K562 (cell line): ENCODE data around the gene TARS1. TPM values are rescaled to one million over a fixed set of nuclear protein-coding genes. Genes with fewer than 3 reads are reported as not detected.
A peak's percentile ranks its signal among the peaks of the same experiment; 100 is the strongest.

ENCODE experiments used
- ATF1 ChIP-seq, 2 experiments: fragments of 450-650 bp in 1 of 2; IDR thresholded peaks; 2 replicates each; pipeline ENCODE4 v1.6.1; 2016; ENCODE audit warnings: missing compliant biosample characterization in 1 of 2, missing genetic modification characterization in 1 of 2
- CBFA2T2 ChIP-seq: fragments of 450-650 bp; conservative IDR thresholded peaks from 2 replicates; pipeline ENCODE4 v1.6.1; 2017; ENCODE audit warnings: mild to moderate bottlenecking
- E2F8 ChIP-seq: fragments of 450-650 bp; IDR thresholded peaks from 2 replicates; pipeline ENCODE4 v1.7.1; 2018; ENCODE audit warnings: mild to moderate bottlenecking, low read depth; ENCODE audit not compliant: partially characterized antibody
- HDAC6 ChIP-seq: IDR thresholded peaks from 2 replicates; pipeline ENCODE4 v1.6.1; 2012; ENCODE audit warnings: low read depth, mild to moderate bottlenecking, control low read depth, inconsistent platforms, low read length, moderate library complexity
- MCM2 ChIP-seq: fragments of 450-650 bp; IDR thresholded peaks from 2 replicates; pipeline ENCODE4 v1.6.1; 2017; ENCODE audit warnings: low read depth, mild to moderate bottlenecking
- MECOM ChIP-seq: fragments of 250-450 bp; sonication (Bioruptor Pico); IDR thresholded peaks from 2 replicates; pipeline ENCODE4 v1.8.0; 2022; ENCODE audit warnings: inconsistent platforms
- MTA1 ChIP-seq: fragments of 450-650 bp; IDR thresholded peaks from 2 replicates; pipeline ENCODE4 v1.6.1; 2017; ENCODE audit warnings: borderline replicate concordance
- MTA3 ChIP-seq: fragments of 450-650 bp; formaldehyde crosslinking; IDR thresholded peaks from 2 replicates; pipeline ENCODE4 v1.6.1; 2017; ENCODE audit warnings: mild to moderate bottlenecking, borderline replicate concordance
- MYBL2 ChIP-seq, 2 experiments: fragments of 450-650 bp in 1 of 2; sonication (generic) in 1 of 2; formaldehyde crosslinking in 1 of 2; IDR thresholded peaks; 2 replicates each; pipeline versions ENCODE4 v1.6.1 to v1.8.1; 2017 to 2022; ENCODE audit warnings: borderline replicate concordance in 1 of 2, inconsistent platforms in 1 of 2, low read depth in 1 of 2, mild to moderate bottlenecking in 1 of 2, missing genetic modification reagents in 1 of 2, moderate library complexity in 1 of 2
- POLR2A ChIP-seq: fragments of 450-650 bp; conservative IDR thresholded peaks from 2 replicates; pipeline ENCODE4 v1.6.1; 2016
- RCOR1 ChIP-seq, 2 experiments: IDR thresholded peaks; 2 replicates each; pipeline ENCODE4 v1.6.1; 2012; ENCODE audit warnings: low read depth in 2 of 2, low read length in 2 of 2, borderline replicate concordance in 1 of 2, improper control_type of control experiment in 1 of 2
- REST ChIP-seq, 2 experiments: fragments of 450-650 bp; formaldehyde crosslinking in 1 of 2; IDR thresholded peaks; 2 replicates each; pipeline versions ENCODE4 v1.4.0 to v1.6.1; 2014 to 2020; ENCODE audit warnings: mild to moderate bottlenecking in 2 of 2, borderline replicate concordance in 1 of 2, low read depth in 1 of 2
- SMARCA4 ChIP-seq: fragments of 450-650 bp; IDR thresholded peaks from 2 replicates; pipeline ENCODE4 v1.6.1; 2016
- SMARCB1 ChIP-seq: IDR thresholded peaks from 2 replicates; pipeline ENCODE4 v1.6.1; 2011; ENCODE audit warnings: improper control_type of control experiment, low read depth; ENCODE audit not compliant: insufficient read length
- SMARCE1 ChIP-seq: fragments of 450-650 bp; IDR thresholded peaks from 2 replicates; pipeline ENCODE4 v1.7.1; 2016; ENCODE audit warnings: mild to moderate bottlenecking
- TEAD4 ChIP-seq, 2 experiments: sonication (generic) in 1 of 2; formaldehyde crosslinking in 1 of 2; IDR thresholded peaks; 2 replicates each; pipeline versions ENCODE4 v1.6.1 to v1.8.0; 2012 to 2022; ENCODE audit warnings: borderline replicate concordance in 1 of 2, inconsistent platforms in 1 of 2, low read length in 1 of 2, mild to moderate bottlenecking in 1 of 2, missing genetic modification reagents in 1 of 2
- ZKSCAN3 ChIP-seq: fragments of 250-450 bp; sonication (Bioruptor Pico); IDR thresholded peaks from 2 replicates; pipeline ENCODE4 v1.4.0; 2020
- ZNF830 ChIP-seq: fragments of 250-450 bp; sonication (Bioruptor Pico); IDR thresholded peaks from 2 replicates; pipeline ENCODE4 v1.5.0; 2021; ENCODE audit warnings: mild to moderate bottlenecking
- polyA plus RNA-seq, 8 experiments: library from polyadenylated mRNA; depleted of rRNA in 4 of 8; stranded (reverse) in 5 of 8; unstranded in 3 of 8; fragments of >200 nt; fragmentation: Nextera tagmentation in 2 of 8; fragmentation: Illumina TruSeq in 1 of 8; extraction: Ambion mirVana in 2 of 8; extraction: Trizol in 1 of 8; gene quantifications; 2 replicates each; pipeline versions ENCODE4 v1.2.1 to v1.2.3, GENCODE V29; 2011 to 2014; ENCODE audit warnings: inconsistent platforms in 1 of 8, missing spikeins in 1 of 8
- total RNA-seq, 7 experiments: library from RNA; depleted of rRNA in 6 of 7; stranded (reverse); fragments of >200 nt in 6 of 7; fragmentation: Illumina TruSeq in 2 of 7; extraction: Trizol in 2 of 7; gene quantifications; 2 replicates each; pipeline versions ENCODE4 v1.2.1 to v1.2.3, GENCODE V29; 2011 to 2021; ENCODE audit warnings: low replicate concordance in 1 of 7

Gene TARS1
- total and polyA plus RNA-seq, 9 of the 15 experiments (the other 6 are each of a cell fraction or from before 2014, with no cell fraction given): 263 to 518 (median 439) TPM

DNA sequence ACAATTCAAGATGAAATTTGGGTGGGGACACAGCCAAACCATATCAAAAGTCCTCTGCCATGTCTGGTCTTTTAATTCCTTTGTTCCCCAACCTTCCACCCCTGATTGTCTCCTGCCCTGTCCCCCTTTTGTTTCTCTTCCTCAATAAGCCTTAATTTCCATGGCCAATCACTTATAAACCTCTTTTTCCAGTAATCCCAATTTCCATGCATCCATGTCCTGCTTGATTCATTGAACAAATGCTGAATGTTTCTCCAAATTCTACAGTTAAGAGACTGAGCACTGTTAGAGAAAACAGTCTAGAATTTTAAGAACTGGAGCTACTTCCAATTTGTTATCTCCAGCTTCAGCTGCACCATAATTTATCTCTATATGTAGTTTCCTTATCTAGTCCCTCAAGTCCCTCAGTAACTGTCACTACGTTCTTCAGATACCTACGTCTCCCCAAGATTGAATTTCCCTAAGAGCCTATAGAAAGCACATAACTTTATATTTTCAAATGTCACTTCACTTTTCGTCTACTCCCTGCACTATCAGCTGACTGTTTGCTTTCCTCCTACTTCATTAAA is 34.2 kb downstream of the TARS1 start (continued):
- TF ChIP-seq MCM2: no peak
- peak; percentile 23; the same call in 1 of the 2 replicates for TF ChIP-seq MTA3
- TF ChIP-seq MYBL2 (IDR thresholded peaks at IDR 0.05; ENCODE audit: low read depth): peak; percentile 66; the same call in 1 of the 2 replicates
- no peak for TF ChIP-seq MYBL2 (CRISPR knock-in tag; IDR thresholded peaks at IDR 0.05; ENCODE audit: borderline replicate concordance)
- no peak for TF ChIP-seq ZNF830 (CRISPR knock-in tag)
- TF ChIP-seq TEAD4 (IDR thresholded peaks at IDR 0.05; ENCODE audit: low read length): peak; percentile 90
- TF ChIP-seq TEAD4 (CRISPR knock-in tag; IDR thresholded peaks at IDR 0.05; ENCODE audit: borderline replicate concordance): no peak
- TF ChIP-seq SMARCE1: peak; percentile 69
- TF ChIP-seq ATF1 (CRISPR knock-in tag; IDR thresholded peaks at IDR 0.05): no peak
- peak; percentile 36 for TF ChIP-seq ATF1 (tag; IDR thresholded peaks at IDR 0.05)
- 0 out of 2 replicates have a peak, but pooled peaks have one; percentile 20 for TF ChIP-seq MTA1
- TF ChIP-seq MECOM (CRISPR knock-in tag): peak; percentile 93
- TF ChIP-seq REST (IDR thresholded peaks at IDR 0.05; ENCODE audit: borderline replicate concordance): peak; percentile 3; the same call in 1 of the 2 replicates
- TF ChIP-seq REST (CRISPR knock-in tag; IDR thresholded peaks at IDR 0.05; ENCODE audit: low read depth): no peak
- peak; percentile 60 for TF ChIP-seq E2F8
- TF ChIP-seq HDAC6: no peak
- TF ChIP-seq RCOR1 (IDR thresholded peaks at IDR 0.05; ENCODE audit: borderline replicate concordance in 1 of 2, low read depth in 2 of 2, low read length in 2 of 2): peak in 1 of 2 experiments; percentile 33; a peak in 1 of 4 replicates
- TF ChIP-seq ZKSCAN3 (CRISPR knock-in tag): no peak
- TF ChIP-seq CBFA2T2: peak; percentile 87
- TF ChIP-seq SMARCA4: peak; percentile 86
- TF ChIP-seq POLR2A: peak; percentile 45; the same call in 1 of the 2 replicates
- no peak for TF ChIP-seq SMARCB1
